Body of pancreas (tissue), 4 donors: ENCODE measurements around the gene MPP7. TPM values are rescaled to one million over a fixed set of nuclear protein-coding genes. Genes with fewer than 3 reads are reported as not detected.

Experiments used
- ATAC-seq: fragments of 150-250 bp; one replicate; pipeline ENCODE4 v1.9.1; 2016
- DNase-seq, 4 donors: peaks; one replicate each; pipeline ENCODE4 v3.0.0-alpha.2; 2019
- H3K27ac ChIP-seq, 4 donors: fragments of 200-600 bp; sonication (generic); 1 replicate in 3 of 4; 2 replicates in 1 of 4; pipeline versions ENCODE4 v1.5.1 to v1.6.1; 2016 to 2019; ENCODE audit warnings: mild to moderate bottlenecking in 1 of 4, mixed read lengths in 1 of 4, moderate library complexity in 1 of 4
- H3K27me3 ChIP-seq, 2 donors: fragments of 200-600 bp; sonication (generic); one replicate each; pipeline ENCODE4 v1.6.0; 2016; ENCODE audit warnings: mild to moderate bottlenecking in 1 of 2
- H3K36me3 ChIP-seq, 2 donors: fragments of 200-600 bp; sonication (generic); replicated peaks in 1 of 2; 2 replicates each; pipeline ENCODE4 v1.5.1; 2016; ENCODE audit warnings: low read depth in 2 of 2; ENCODE audit not compliant: insufficient read depth in 1 of 2
- H3K4me1 ChIP-seq: fragments of 200-600 bp; sonication (generic); one replicate; pipeline ENCODE4 v1.6.0; 2016
- H3K4me3 ChIP-seq, 2 donors: fragments of 200-600 bp; sonication (generic); 1 replicate in 1 of 2; 2 replicates in 1 of 2; pipeline ENCODE4 v1.5.1; 2016 to 2019
- H3K9me3 ChIP-seq, 3 donors: fragments of 200-600 bp; sonication (generic); 1 replicate in 2 of 3; 2 replicates in 1 of 3; pipeline ENCODE4 v1.5.1; 2016
- CTCF ChIP-seq, 7 experiments: fragments of 450-650 bp in 4 of 7; fragments of 200-600 bp in 3 of 7; sonication (generic) in 3 of 7; IDR thresholded peaks; one replicate each; pipeline ENCODE4 v1.5.1; 2016 to 2019; ENCODE audit warnings: antibody characterized with exemption in 7 of 7
- POLR2A ChIP-seq, 3 donors: fragments of 450-650 bp; IDR thresholded peaks; one replicate each; pipeline ENCODE4 v1.6.1; 2016; ENCODE audit warnings: antibody characterized with exemption in 3 of 3, mild to moderate bottlenecking in 2 of 3
- WGBS, 2 donors: methylation state at CpG; one replicate each; pipeline ENCODE4 v1.1.5; 2017; 5-methylcytosine and 5-hydroxymethylcytosine counted together
- intact Hi-C: fragments of 100-400 bp; cut with DNase I; formaldehyde crosslinking; loops from one replicate; pipeline ENCODE4 v1.15.1; 2023
- total RNA-seq, 2 donors: library from RNA; depleted of rRNA; stranded (reverse); fragments of >200 nt; gene quantifications; one replicate each; pipeline ENCODE4 v1.1.0, GENCODE V29; 2016

Gene MPP7
- total RNA-seq, 2 donors from 2014 or later, result 5.9 to 12.2 TPM

- Histone ChIP-seq H3K4me3 (no peak overlapping the region), H3K27ac (no peak overlapping the region), H3K4me1 (peaks cover 22% of the 10 kb centered on the region), H3K27me3 (no peaks in the 10 kb centered on the region), H3K9me3 (no peaks in the 10 kb centered on the region), H3K36me3 (no peaks in the 10 kb centered on the region)
- intact Hi-C loops, result no loop called here
- TF ChIP-seq POLR2A (IDR thresholded peaks at IDR 0.05) (no peak), CTCF (IDR thresholded peaks at IDR 0.05) (no peak)
- WGBS, 2 donors, result 84 to 87% methylated on average over 7 of the region's 7 CpGs
- ATAC-seq (no peak), DNase-seq (no peak)
Measured at GRCh38 chr10:28317760-28318159, 14.9 kb upstream of the MPP7 start.

GRCh38 chr10:28316696-28317095, 13.8 kb upstream of the MPP7 start:
- 74 to 83% methylated on average over 5 of the region's 5 CpGs for WGBS, 2 donors
- intact Hi-C loops, result no loop called here
- H3K27ac ChIP-seq, result no peak overlapping the region

GRCh38 chr10:28315140-28315539, 12.3 kb upstream of the MPP7 start:
- H3K27me3 ChIP-seq, result no peaks in the 10 kb centered on the region
- H3K9me3 ChIP-seq, result no peaks in the 10 kb centered on the region
- TF ChIP-seq POLR2A (IDR thresholded peaks at IDR 0.05) (no peak), CTCF (IDR thresholded peaks at IDR 0.05) (no peak)
- DNase-seq, result no peak
- peaks cover 11% of the 10 kb centered on the region for H3K4me1 ChIP-seq
- H3K4me3 ChIP-seq, result no peak overlapping the region
- 60 to 84% methylated on average over 4 of the region's 4 CpGs for WGBS, 2 donors
- no peak overlapping the region for H3K27ac ChIP-seq
- ATAC-seq, result no peak
- no peaks in the 10 kb centered on the region for H3K36me3 ChIP-seq
- intact Hi-C loops, result no loop called here

More at GRCh38 chr10:28316696-28317095, 13.8 kb upstream of the MPP7 start:
- H3K36me3 ChIP-seq, result no peaks in the 10 kb centered on the region
- H3K9me3 ChIP-seq, result no peaks in the 10 kb centered on the region
- ATAC-seq, result no peak
- H3K4me1 ChIP-seq, result peaks cover 17% of the 10 kb centered on the region
- no peaks in the 10 kb centered on the region for H3K27me3 ChIP-seq
- DNase-seq, result no peak
- no peak overlapping the region for H3K4me3 ChIP-seq
- TF ChIP-seq CTCF (IDR thresholded peaks at IDR 0.05) (no peak), POLR2A (IDR thresholded peaks at IDR 0.05) (no peak)

GRCh38 chr10:28314211-28314610, 11.3 kb upstream of the MPP7 start:
- H3K27ac ChIP-seq, result no peak overlapping the region
- H3K4me1 ChIP-seq, result peaks cover 8% of the 10 kb centered on the region
- H3K36me3 ChIP-seq, result no peaks in the 10 kb centered on the region
- H3K9me3 ChIP-seq, result no peaks in the 10 kb centered on the region
- ATAC-seq, result no peak
- no peak for DNase-seq
- intact Hi-C loops, result no loop called here
- no peaks in the 10 kb centered on the region for H3K27me3 ChIP-seq
- 85 to 93% methylated on average over 5 of the region's 5 CpGs for WGBS, 2 donors
- TF ChIP-seq POLR2A (IDR thresholded peaks at IDR 0.05) (no peak), CTCF (IDR thresholded peaks at IDR 0.05) (no peak)
- H3K4me3 ChIP-seq, result no peak overlapping the region

GRCh38 chr10:28312572-28312971, 9.7 kb upstream of the MPP7 start:
- 67 to 69% methylated on average over 6 of the region's 6 CpGs for WGBS, 2 donors
- intact Hi-C loops, result no loop called here
- ATAC-seq (no peak), DNase-seq (no peak)
- TF ChIP-seq POLR2A (IDR thresholded peaks at IDR 0.05) (no peak), CTCF (IDR thresholded peaks at IDR 0.05) (no peak)
- H3K36me3 ChIP-seq, result no peaks in the 10 kb centered on the region
- no peaks in the 10 kb centered on the region for H3K9me3 ChIP-seq
- no peak overlapping the region for H3K4me3 ChIP-seq
- no peaks in the 10 kb centered on the region for H3K27me3 ChIP-seq
- H3K27ac ChIP-seq, result no peak overlapping the region
- H3K4me1 ChIP-seq, result peaks cover 8% of the 10 kb centered on the region
